ENCODE data around the gene RCL1.
"Not testable (repeated sequence)": the region's sequence is repeated elsewhere in the genome, so short reads cannot be mapped to it uniquely, and the experiment has no call there.

Gene RCL1

GRCh38 chr9:4890929-4891328 lies 98.2 kb downstream of the RCL1 start:
- no peak for DNase-seq

DNA sequence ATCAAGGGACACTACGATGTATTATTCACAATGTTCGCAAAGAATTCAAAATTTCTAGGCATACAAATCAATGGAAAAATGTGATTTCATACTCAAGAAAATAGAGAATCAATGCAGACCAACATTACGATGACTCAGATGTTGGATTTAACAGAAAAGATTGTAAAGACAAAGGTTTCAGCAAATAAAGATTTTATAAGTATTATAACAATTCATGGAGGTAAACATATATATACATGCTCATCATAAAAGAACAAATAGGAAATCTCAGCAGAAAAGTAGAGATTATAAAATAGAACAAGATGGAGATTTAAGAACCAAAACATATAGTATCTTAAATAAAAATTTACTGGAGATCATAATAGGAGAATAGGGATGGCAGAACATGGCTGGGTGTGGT lies 98.9 kb downstream of the RCL1 start:
- DNase-seq, result no peak

DNA sequence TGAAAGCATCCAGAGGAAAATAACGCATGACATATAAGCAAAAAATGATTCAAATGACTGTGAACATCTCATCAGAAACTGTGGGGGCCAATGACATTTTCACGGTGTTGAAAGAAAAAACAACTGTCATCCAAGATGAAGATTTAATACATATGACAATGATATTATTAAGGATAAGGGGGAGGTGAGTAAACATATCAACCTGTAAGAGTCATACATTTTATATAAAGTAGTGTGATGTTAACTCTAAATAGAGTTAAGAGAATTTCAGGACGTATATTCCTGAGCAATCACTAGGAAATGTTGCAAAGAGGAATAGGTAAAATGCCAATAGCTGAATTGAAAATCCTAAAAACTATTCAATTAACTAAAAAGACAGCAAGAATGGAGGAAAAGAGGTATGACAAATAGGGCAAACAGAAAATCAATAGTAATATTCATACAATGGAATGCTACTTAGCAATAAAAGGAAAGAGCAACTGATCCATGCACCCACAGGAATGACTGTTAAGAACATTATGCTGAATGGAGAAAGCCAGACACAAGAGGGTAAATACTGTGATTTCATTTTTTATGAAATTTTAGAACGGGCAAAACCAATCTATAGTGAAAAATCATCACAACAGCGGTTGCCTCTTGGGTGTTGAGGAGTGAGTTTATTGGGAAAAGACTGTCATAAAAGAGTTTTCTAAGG lies 99.9 kb downstream of the RCL1 start:
- no peak for DNase-seq

GRCh38 chr9:4894076-4894475 lies 101.3 kb downstream of the RCL1 start:
- DNase-seq, result no peak

GRCh38 chr9:4899853-4900252 lies 107.1 kb downstream of the RCL1 start:
- not testable (repeated sequence) for DNase-seq

GRCh38 chr9:4901401-4902134 lies 108.8 kb downstream of the RCL1 start:
- DNase-seq, result peak; percentile 83

GRCh38 chr9:4902135-4902475 lies 109.4 kb downstream of the RCL1 start:
- DNase-seq, result no peak

DNA sequence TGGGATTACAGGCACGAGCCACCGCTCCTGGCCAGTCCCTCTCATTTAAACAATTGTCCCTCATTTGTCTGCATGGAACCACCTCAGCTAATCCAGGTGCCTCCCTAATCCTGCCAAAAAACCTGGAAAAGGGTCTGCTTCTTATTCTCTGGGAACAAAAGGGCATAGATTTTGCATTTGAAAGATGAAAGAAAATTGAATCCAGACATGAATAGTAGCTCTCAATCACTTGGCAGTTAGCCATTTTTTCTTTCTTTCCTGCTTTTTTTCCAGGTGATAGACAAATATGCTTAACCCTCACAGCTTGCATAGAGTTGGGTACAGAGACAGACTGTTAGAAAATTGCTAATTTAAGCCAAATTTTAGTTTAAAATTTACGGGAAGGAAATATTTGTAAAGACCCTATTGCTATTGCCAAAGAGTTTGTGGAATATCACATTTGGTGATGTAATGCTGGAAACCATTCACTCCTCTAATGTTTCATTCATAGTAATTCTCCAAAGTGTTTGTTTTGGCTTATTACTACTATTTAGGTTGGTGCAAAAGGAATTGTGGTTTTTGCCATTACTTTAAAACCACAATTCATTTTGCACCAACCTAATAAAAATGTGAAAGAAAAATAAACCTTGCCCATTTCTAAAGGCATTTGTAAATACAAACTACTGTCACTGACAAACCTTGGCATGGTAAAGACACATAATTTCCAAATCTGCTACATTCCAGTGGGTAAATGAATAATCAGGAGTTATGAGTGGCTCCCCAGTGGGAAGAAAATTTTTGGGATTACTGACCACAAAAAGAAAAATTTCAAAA lies 111.8 kb downstream of the RCL1 start:
- DNase-seq, result peak; percentile 43

GRCh38 chr9:4905135-4905490 lies 112.4 kb downstream of the RCL1 start:
- DNase-seq, result no peak
